ENCODE measurements around the gene ARSA. TPM values are rescaled to one million over a fixed set of nuclear protein-coding genes. Genes with fewer than 3 reads are reported as not detected.
A peak's percentile ranks its signal among the peaks of the same experiment; 100 is the strongest.

ARSA gene
- total RNA-seq, 2 donors from 2014 or later = 60.7 to 81.7 TPM

DNA sequence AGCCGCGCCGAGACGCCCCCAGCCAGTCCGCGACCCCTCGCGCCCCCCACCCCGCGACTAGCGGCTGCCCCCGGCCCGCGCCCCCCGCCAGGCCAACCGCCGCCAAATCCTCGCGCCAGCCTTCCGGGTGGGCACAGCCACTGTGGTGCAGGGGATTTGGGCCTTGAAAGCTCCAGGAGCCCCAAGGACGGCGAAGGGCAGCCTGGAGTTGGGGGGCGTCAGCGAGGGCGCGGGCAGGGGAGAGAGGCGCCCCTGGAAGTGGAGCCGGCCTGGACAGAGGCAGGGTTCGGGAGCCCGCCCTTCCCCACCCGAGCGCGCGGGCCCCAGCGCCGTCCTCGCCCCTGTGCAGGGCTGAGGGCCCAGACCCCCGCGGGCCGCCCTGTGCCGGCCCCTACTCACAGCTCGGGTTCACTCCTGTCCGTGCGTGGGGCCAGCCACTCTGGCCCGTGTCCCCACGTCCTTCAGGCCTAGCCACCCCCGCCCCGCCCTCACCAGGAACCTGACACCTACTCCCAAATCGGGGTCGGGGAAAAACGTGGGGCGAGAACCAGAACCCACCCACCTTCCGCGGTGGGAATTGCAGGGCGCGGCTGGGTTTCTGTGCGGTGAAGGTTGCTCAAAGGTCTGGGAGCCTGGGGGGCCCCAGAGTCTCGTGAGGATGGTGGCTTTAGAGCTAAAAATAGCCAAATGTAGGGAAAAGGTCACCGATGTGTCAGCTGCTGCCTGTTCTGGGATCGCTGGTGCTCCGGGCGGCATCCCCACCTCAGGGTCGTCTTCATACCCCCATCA lies 49.8 kb downstream of the ARSA start, which contains the start of gene CPT1B:
Gene CPT1B (minus strand): TSS at position 441 of the 789 bp plus-strand sequence. CDS start 512 bp downstream, outside the sequence.
- 29% methylated on average over 43 of the region's 63 CpGs for WGBS
- Histone ChIP-seq H3K4me1 (replicated peaks) (peaks cover 8% of the 10 kb centered on the region), H3K27ac (no peak within 1 kb of the TSS), H3K27me3 (replicated peaks; ENCODE audit: insufficient read depth) (no peaks in the 10 kb centered on the region), H3K9me3 (no peaks in the 10 kb centered on the region), H3K4me3 (no peak within 1 kb of the TSS), H3K36me3 (no peaks in the 10 kb centered on the region)
- TF ChIP-seq, protein P1, sequence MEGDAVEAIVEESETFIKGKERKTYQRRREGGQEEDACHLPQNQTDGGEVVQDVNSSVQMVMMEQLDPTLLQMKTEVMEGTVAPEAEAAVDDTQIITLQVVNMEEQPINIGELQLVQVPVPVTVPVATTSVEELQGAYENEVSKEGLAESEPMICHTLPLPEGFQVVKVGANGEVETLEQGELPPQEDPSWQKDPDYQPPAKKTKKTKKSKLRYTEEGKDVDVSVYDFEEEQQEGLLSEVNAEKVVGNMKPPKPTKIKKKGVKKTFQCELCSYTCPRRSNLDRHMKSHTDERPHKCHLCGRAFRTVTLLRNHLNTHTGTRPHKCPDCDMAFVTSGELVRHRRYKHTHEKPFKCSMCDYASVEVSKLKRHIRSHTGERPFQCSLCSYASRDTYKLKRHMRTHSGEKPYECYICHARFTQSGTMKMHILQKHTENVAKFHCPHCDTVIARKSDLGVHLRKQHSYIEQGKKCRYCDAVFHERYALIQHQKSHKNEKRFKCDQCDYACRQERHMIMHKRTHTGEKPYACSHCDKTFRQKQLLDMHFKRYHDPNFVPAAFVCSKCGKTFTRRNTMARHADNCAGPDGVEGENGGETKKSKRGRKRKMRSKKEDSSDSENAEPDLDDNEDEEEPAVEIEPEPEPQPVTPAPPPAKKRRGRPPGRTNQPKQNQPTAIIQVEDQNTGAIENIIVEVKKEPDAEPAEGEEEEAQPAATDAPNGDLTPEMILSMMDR (IDR thresholded peaks at IDR 0.05) = no peak
- no peak for TF ChIP-seq POLR2A (IDR thresholded peaks at IDR 0.05)
- no peak for TF ChIP-seq POLR2AphosphoS5 (IDR thresholded peaks at IDR 0.05)
- no peak for DNase-seq (ENCODE audit: low spot score)
- intact Hi-C loops (cut with DNase I) = no loop called here

DNA sequence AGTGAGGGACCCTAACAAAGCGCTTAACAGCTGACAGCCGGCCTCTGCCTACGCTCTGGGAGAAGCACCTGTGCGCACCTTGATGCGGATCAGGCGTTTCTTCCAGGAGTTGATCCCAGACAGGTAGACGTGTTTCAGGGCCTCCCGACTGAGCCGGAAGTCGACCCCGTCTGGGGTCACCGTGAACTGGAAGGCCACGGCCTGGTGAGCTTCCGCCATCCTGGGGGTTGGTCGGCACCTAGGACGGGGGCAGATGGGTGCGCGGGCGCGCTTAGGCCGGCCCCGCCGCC lies 50.3 kb downstream of the ARSA start:
- Histone ChIP-seq H3K4me3 (no peak overlapping the region), H3K27me3 (replicated peaks; ENCODE audit: insufficient read depth) (no peaks in the 10 kb centered on the region), H3K36me3 (no peaks in the 10 kb centered on the region), H3K27ac (no peak overlapping the region), H3K4me1 (replicated peaks) (peaks cover 8% of the 10 kb centered on the region), H3K9me3 (no peaks in the 10 kb centered on the region)
- no peak for DNase-seq (ENCODE audit: low spot score)
- intact Hi-C loops (cut with DNase I) = no loop called here
- no peak for TF ChIP-seq POLR2AphosphoS5 (IDR thresholded peaks at IDR 0.05)
- TF ChIP-seq, protein P1 (IDR thresholded peaks at IDR 0.05) = no peak
- TF ChIP-seq POLR2A (IDR thresholded peaks at IDR 0.05) = no peak
- 82% methylated on average over 4 of the region's 23 CpGs for WGBS

DNA sequence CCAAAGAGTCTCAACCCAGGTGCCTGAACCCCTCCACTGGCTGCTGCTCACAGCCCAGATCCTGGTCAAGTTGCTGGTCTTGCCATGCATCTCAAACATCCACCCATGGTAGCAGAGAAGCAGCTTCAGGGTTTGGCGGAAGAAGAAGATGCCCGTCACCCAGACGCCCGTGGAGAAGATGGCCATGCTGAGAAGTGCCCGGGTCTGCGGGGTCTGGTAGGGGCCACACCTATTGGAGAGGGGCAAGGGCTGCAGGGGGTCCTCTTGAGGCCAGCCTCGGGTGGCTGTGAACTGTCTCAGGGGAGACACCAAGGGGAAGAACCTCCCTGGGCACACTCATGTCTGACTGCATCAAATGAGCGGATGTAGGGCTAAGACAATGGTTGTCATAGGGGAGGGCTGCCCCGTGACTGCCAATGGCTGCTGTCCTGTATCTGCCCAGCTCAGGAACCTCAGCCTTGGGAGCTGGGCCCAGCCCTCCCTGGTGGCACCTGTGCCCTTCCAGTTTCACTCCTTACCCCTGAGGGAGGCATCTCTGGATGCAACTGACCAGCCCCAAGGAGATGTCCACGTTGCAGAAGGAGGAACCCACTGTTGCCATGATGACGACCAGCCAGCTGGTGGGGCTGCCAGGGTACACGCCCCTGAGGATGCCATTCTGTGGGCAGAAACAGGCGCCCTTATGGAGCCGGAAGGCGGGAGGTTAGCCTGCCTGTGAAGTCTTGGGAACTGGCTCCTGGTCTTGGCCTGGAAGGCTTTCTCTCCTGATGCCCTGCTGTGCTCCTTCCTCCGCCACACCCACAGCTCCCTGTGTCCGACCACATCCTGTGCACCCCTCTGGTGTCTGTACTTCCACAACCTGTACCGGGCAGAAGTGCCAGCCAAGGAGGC lies 50.9 kb downstream of the ARSA start:
- Histone ChIP-seq H3K4me1 (replicated peaks) (peaks cover 8% of the 10 kb centered on the region), H3K27me3 (replicated peaks; ENCODE audit: insufficient read depth) (no peaks in the 10 kb centered on the region), H3K9me3 (no peaks in the 10 kb centered on the region), H3K27ac (no peak overlapping the region), H3K4me3 (no peak overlapping the region), H3K36me3 (no peaks in the 10 kb centered on the region)
- TF ChIP-seq POLR2A (IDR thresholded peaks at IDR 0.05) (no peak), POLR2AphosphoS5 (IDR thresholded peaks at IDR 0.05) (no peak)
- TF ChIP-seq, protein P1 (IDR thresholded peaks at IDR 0.05) = no peak
- no peak for DNase-seq (ENCODE audit: low spot score)
- intact Hi-C loops (cut with DNase I) = no loop called here
- 82% methylated on average over 18 of the region's 18 CpGs for WGBS

DNA sequence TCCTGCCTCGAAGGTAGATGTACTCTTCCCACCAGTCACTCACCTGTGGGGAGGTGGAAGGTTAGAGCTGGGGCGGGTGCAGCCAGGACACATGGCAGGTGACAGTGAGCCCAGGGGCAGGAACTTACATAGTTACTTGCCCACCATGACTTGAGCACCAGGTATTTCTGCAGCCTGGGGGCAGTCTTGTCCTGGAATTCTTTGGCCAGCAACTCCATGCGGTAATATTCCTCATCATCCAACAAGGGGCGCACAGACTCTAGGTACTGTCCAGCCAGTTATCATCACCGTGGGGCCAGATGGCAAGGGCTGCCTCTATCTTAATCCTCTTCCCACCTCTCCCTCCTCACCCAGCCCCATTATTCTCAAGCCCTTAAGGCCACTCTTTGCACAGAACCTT lies 51.9 kb downstream of the ARSA start:
- TF ChIP-seq POLR2A (IDR thresholded peaks at IDR 0.05) = no peak
- TF ChIP-seq, protein P1 (IDR thresholded peaks at IDR 0.05) = peak in 1 of 4 experiments; percentile 17
- Histone ChIP-seq H3K4me3 (no peak overlapping the region), H3K9me3 (no peaks in the 10 kb centered on the region), H3K27ac (no peak overlapping the region), H3K36me3 (no peaks in the 10 kb centered on the region), H3K4me1 (replicated peaks) (no peaks in the 10 kb centered on the region), H3K27me3 (replicated peaks; ENCODE audit: insufficient read depth) (no peaks in the 10 kb centered on the region)
- intact Hi-C loops (cut with DNase I) = no loop called here
- DNase-seq (ENCODE audit: low spot score) = no peak
- WGBS = 53% methylated on average over 5 of the region's 5 CpGs

Measured in prostate gland (tissue), 2 donors.